H9 (cell line): Measurements from ENCODE around the gene CCDC9B. TPM values are rescaled to one million over a fixed set of nuclear protein-coding genes. Genes with fewer than 3 reads are reported as not detected.

ENCODE experiments used
- DNase-seq: peaks from one replicate; pipeline ENCODE4 v3.0.0-alpha.2; 2017
- H2AFZ ChIP-seq: one replicate; pipeline ENCODE4 v1.6.1; 2013; ENCODE audit warnings: mild to moderate bottlenecking, low read length, control low read depth, moderate library complexity
- H2AK5ac ChIP-seq: 2 replicates; pipeline ENCODE4 v1.6.1; 2013; ENCODE audit warnings: low read length, control low read depth, mixed read lengths; ENCODE audit not compliant: insufficient read length
- H2BK120ac ChIP-seq: one replicate; pipeline ENCODE4 v1.6.1; 2013; ENCODE audit warnings: low read depth, mild to moderate bottlenecking, low read length, control low read depth, inconsistent platforms; ENCODE audit not compliant: poor library complexity, severe bottlenecking
- H2BK12ac ChIP-seq: 2 replicates; pipeline ENCODE4 v1.6.1; 2013; ENCODE audit warnings: low read length, control low read depth, mixed read lengths, low read depth; ENCODE audit not compliant: insufficient read length
- H2BK15ac ChIP-seq: 2 replicates; pipeline ENCODE4 v1.6.1; 2013; ENCODE audit warnings: low read depth, low read length, control low read depth
- H2BK20ac ChIP-seq: one replicate; pipeline ENCODE4 v1.6.1; 2013; ENCODE audit warnings: low read depth, mild to moderate bottlenecking, low read length, control low read depth, inconsistent platforms; ENCODE audit not compliant: poor library complexity, severe bottlenecking
- H2BK5ac ChIP-seq: 2 replicates; pipeline ENCODE4 v1.6.1; 2013; ENCODE audit warnings: low read length, control low read depth, mixed read lengths; ENCODE audit not compliant: insufficient read length
- H3K14ac ChIP-seq: 2 replicates; pipeline ENCODE4 v1.6.1; 2013; ENCODE audit warnings: low read length, control low read depth; ENCODE audit not compliant: insufficient read depth
- H3K18ac ChIP-seq: 2 replicates; pipeline ENCODE4 v1.6.1; 2013; ENCODE audit warnings: low read depth, mild to moderate bottlenecking, mixed read lengths, low read length, control low read depth; ENCODE audit not compliant: insufficient read length
- H3K23ac ChIP-seq: 2 replicates; pipeline ENCODE4 v1.6.1; 2013; ENCODE audit warnings: low read length, control low read depth, mixed read lengths, low read depth; ENCODE audit not compliant: insufficient read length
- H3K23me2 ChIP-seq: 2 replicates; pipeline ENCODE4 v1.6.1; 2013; ENCODE audit warnings: low read depth, mild to moderate bottlenecking, mixed read lengths, low read length, control low read depth; ENCODE audit not compliant: insufficient read length, poor library complexity, severe bottlenecking
- H3K27ac ChIP-seq: 2 replicates; pipeline ENCODE4 v1.5.1; 2013; ENCODE audit warnings: low read length, control low read depth, mixed read lengths, low read depth; ENCODE audit not compliant: insufficient read length
- H3K27me3 ChIP-seq: 2 replicates; pipeline ENCODE4 v1.6.1; 2013; ENCODE audit warnings: low read length, control low read depth, inconsistent platforms; ENCODE audit not compliant: insufficient read depth
- H3K4ac ChIP-seq: 2 replicates; pipeline ENCODE4 v1.6.1; 2013; ENCODE audit warnings: low read depth, mild to moderate bottlenecking, control low read depth, inconsistent platforms, low read length, moderate library complexity
- H3K4me1 ChIP-seq: 2 replicates; pipeline ENCODE4 v1.6.1; 2013; ENCODE audit warnings: low read length, control low read depth, inconsistent platforms; ENCODE audit not compliant: insufficient read depth
- H3K4me2 ChIP-seq: 2 replicates; pipeline ENCODE4 v1.6.1; 2013; ENCODE audit warnings: low read length, control low read depth, mixed read lengths; ENCODE audit not compliant: insufficient read length, insufficient read depth
- H3K56ac ChIP-seq: 2 replicates; pipeline ENCODE4 v1.6.1; 2013; ENCODE audit warnings: low read depth, mild to moderate bottlenecking, mixed read lengths, low read length, control low read depth; ENCODE audit not compliant: insufficient read length
- H3K79me1 ChIP-seq: 2 replicates; pipeline ENCODE4 v1.6.1; 2013; ENCODE audit warnings: low read depth, mild to moderate bottlenecking, moderate library complexity, low read length, control low read depth, inconsistent platforms; ENCODE audit not compliant: insufficient read depth, poor library complexity, severe bottlenecking
- H3K79me2 ChIP-seq: 2 replicates; pipeline ENCODE4 v1.6.1; 2013; ENCODE audit warnings: low read length, control low read depth, inconsistent platforms; ENCODE audit not compliant: insufficient read depth
- H3K9ac ChIP-seq: 2 replicates; pipeline ENCODE4 v1.6.1; 2013; ENCODE audit warnings: low read length, control low read depth, mixed read lengths; ENCODE audit not compliant: insufficient read length; ENCODE audit errors: extremely low read depth
- H3K9me3 ChIP-seq: one replicate; pipeline ENCODE4 v1.6.1; 2013; ENCODE audit warnings: low read depth, low read length, inconsistent platforms; ENCODE audit not compliant: control insufficient read depth
- H3T11ph ChIP-seq: one replicate; pipeline ENCODE4 v1.6.1; 2013; ENCODE audit warnings: mild to moderate bottlenecking, low read length, control low read depth, inconsistent platforms
- H4K20me1 ChIP-seq: one replicate; pipeline ENCODE4 v1.6.1; 2013; ENCODE audit not compliant: control insufficient read depth, insufficient read length, insufficient read depth
- H4K5ac ChIP-seq: 2 replicates; pipeline ENCODE4 v1.6.1; 2013; ENCODE audit warnings: low read depth, mild to moderate bottlenecking, mixed read lengths, low read length, control low read depth; ENCODE audit not compliant: insufficient read length
- H4K8ac ChIP-seq: replicated peaks from 2 replicates; pipeline ENCODE4 v1.6.1; 2013; ENCODE audit warnings: low read length, control low read depth, mixed read lengths, low read depth; ENCODE audit not compliant: insufficient read length
- H4K91ac ChIP-seq: 2 replicates; pipeline ENCODE4 v1.6.1; 2013; ENCODE audit warnings: low read depth, mild to moderate bottlenecking, moderate library complexity, mixed read lengths, low read length, control low read depth; ENCODE audit not compliant: insufficient read length
- H3K27ac Mint-ChIP-seq, 3 experiments: 2 replicates in 2 of 3; 3 replicates in 1 of 3; pipeline ENCODE4 v1.8.0; 2020 to 2021; ENCODE audit warnings: mixed read lengths in 3 of 3, mild to moderate bottlenecking in 1 of 3, moderate library complexity in 1 of 3
- H3K27me3 Mint-ChIP-seq: 2 replicates; pipeline ENCODE4 v1.8.0; 2021; ENCODE audit warnings: low read depth, mild to moderate bottlenecking, moderate library complexity, mixed read lengths
- H3K36me3 Mint-ChIP-seq, 3 experiments: 2 replicates in 2 of 3; 3 replicates in 1 of 3; pipeline ENCODE4 v1.8.0; 2020 to 2021; ENCODE audit warnings: low read depth in 3 of 3, mixed read lengths in 3 of 3; ENCODE audit not compliant: insufficient read depth in 1 of 3
- H3K4me1 Mint-ChIP-seq, 2 experiments: 2 replicates each; pipeline ENCODE4 v1.8.0; 2020; ENCODE audit warnings: mixed read lengths in 2 of 2
- H3K4me3 Mint-ChIP-seq, 2 experiments: 2 replicates in 1 of 2; 3 replicates in 1 of 2; pipeline ENCODE4 v1.8.0; 2020 to 2021; ENCODE audit warnings: mild to moderate bottlenecking in 2 of 2, mixed read lengths in 2 of 2, moderate library complexity in 1 of 2
- H3K9me3 Mint-ChIP-seq, 2 experiments: 2 replicates in 1 of 2; 3 replicates in 1 of 2; pipeline ENCODE4 v1.8.0; 2020; ENCODE audit warnings: mild to moderate bottlenecking in 2 of 2, mixed read lengths in 2 of 2, moderate library complexity in 1 of 2
- CTCF ChIP-seq: fragments of 200-600 bp; sonication (generic); conservative IDR thresholded peaks from 3 replicates; pipeline ENCODE4 v1.8.0; 2021; ENCODE audit warnings: antibody characterized with exemption, mild to moderate bottlenecking
- WGBS: extraction: QIAGEN DNeasy Blood & Tissue Kit; methylation state at CpG from one replicate; pipeline ENCODE4 v1.1.7; 2013; ENCODE audit warnings: missing lambda C conversion rate, low lambda C conversion rate, mixed read lengths; ENCODE audit not compliant: insufficient read length; ENCODE audit errors: extremely low coverage; 5-methylcytosine and 5-hydroxymethylcytosine counted together
- total RNA-seq: library from RNA; stranded (reverse); gene quantifications from 2 replicates; pipeline ENCODE4 v1.2.1, GENCODE V29; 2021

CCDC9B gene
- total RNA-seq, 1 experiment from 2014 or later: 0.48 TPM

GRCh38 chr15:40328751-40329150 is 12.0 kb downstream of the CCDC9B start:
- H3K4me1 Mint-ChIP-seq: peaks cover 57% of the 10 kb centered on the region in 2 experiments
- Histone ChIP-seq H2AK5ac (no peak overlapping the region), H4K20me1 (no peaks in the 10 kb centered on the region), H3K23ac (no peak overlapping the region), H2AFZ (no peak overlapping the region), H4K8ac (no peak overlapping the region), H3T11ph (no peak overlapping the region), H2BK15ac (no peak overlapping the region), H3K4ac (no peak overlapping the region), H3K27ac (no peak overlapping the region), H3K79me2 (no peaks in the 10 kb centered on the region), H3K4me1 (peaks cover 25% of the 10 kb centered on the region; the same call in 1 of the 2 replicates), H3K18ac (no peak overlapping the region), H3K9me3 (no peaks in the 10 kb centered on the region), H3K79me1 (no peaks in the 10 kb centered on the region), H3K4me2 (no peak overlapping the region), H2BK12ac (no peak overlapping the region), H2BK20ac (no peak overlapping the region), H3K14ac (no peak overlapping the region), H3K9ac (no peak overlapping the region), H2BK120ac (no peak overlapping the region), H3K23me2 (peaks cover 5% of the 10 kb centered on the region), H2BK5ac (no peak overlapping the region), H4K5ac (no peak overlapping the region), H4K91ac (no peak overlapping the region), H3K27me3 (no peaks in the 10 kb centered on the region), H3K56ac (no peak overlapping the region)
- peaks cover 4 to 28% (median 13%) of the 10 kb centered on the region in 3 experiments; a peak in 6 of 7 replicates for H3K36me3 Mint-ChIP-seq
- no peak for TF ChIP-seq CTCF
- H3K27ac Mint-ChIP-seq: peak overlapping the region in 2 of 3 experiments; percentile 16 to 46; a peak in 2 of 7 replicates
- DNase-seq: no peak
- H3K4me3 Mint-ChIP-seq: peak overlapping the region in 1 of 2 experiments; percentile 36; a peak in 1 of 5 replicates
- peaks cover 0 to 6% of the 10 kb centered on the region in 2 experiments; a peak in 1 of 5 replicates for H3K9me3 Mint-ChIP-seq
- peaks cover 16% of the 10 kb centered on the region for H3K27me3 Mint-ChIP-seq
- WGBS: no CpG with 5 or more reads among the region's 5 CpGs
